Loucy (cell line): ENCODE data around the gene DHRSX.

Experiments
- H2AFZ ChIP-seq: fragments of 200-600 bp; sonication (generic); 2 replicates; pipeline ENCODE4 v1.6.0; 2016; ENCODE audit warnings: antibody characterized with exemption, mild to moderate bottlenecking, low read length, moderate library complexity
- H3F3A ChIP-seq: fragments of 200-600 bp; 2 replicates; pipeline ENCODE4 v1.6.0; 2016; ENCODE audit warnings: antibody characterized with exemption, low read depth, mild to moderate bottlenecking
- H3K27me3 ChIP-seq: fragments of 200-600 bp; sonication (generic); 2 replicates; pipeline ENCODE4 v1.6.1; 2014; ENCODE audit warnings: low read length, mild to moderate bottlenecking; ENCODE audit not compliant: insufficient read depth, poor library complexity, severe bottlenecking
- H3K36me3 ChIP-seq: fragments of 200-600 bp; sonication (generic); 2 replicates; pipeline ENCODE4 v1.6.1; 2016; ENCODE audit warnings: low read length; ENCODE audit not compliant: insufficient read depth
- H3K4me1 ChIP-seq: fragments of 200-600 bp; sonication (generic); 2 replicates; pipeline ENCODE4 v1.5.1; 2014; ENCODE audit warnings: low read length, mild to moderate bottlenecking; ENCODE audit not compliant: insufficient read depth, poor library complexity, severe bottlenecking
- H3K4me2 ChIP-seq: fragments of 200-600 bp; sonication (generic); 2 replicates; pipeline ENCODE4 v1.6.0; 2014; ENCODE audit warnings: antibody characterized with exemption, low read length, low read depth, mild to moderate bottlenecking; ENCODE audit not compliant: poor library complexity, severe bottlenecking
- H3K4me3 ChIP-seq: fragments of 200-600 bp; sonication (generic); 2 replicates; pipeline ENCODE4 v1.5.1; 2014; ENCODE audit warnings: low read length, mild to moderate bottlenecking, mixed read lengths; ENCODE audit not compliant: poor library complexity, severe bottlenecking
- H3K79me2 ChIP-seq: fragments of 200-600 bp; sonication (generic); 2 replicates; pipeline ENCODE4 v1.6.1; 2014; ENCODE audit warnings: low read length; ENCODE audit not compliant: insufficient read depth
- H3K9ac ChIP-seq: fragments of 200-600 bp; sonication (generic); 2 replicates; pipeline ENCODE4 v1.6.0; 2014; ENCODE audit warnings: mild to moderate bottlenecking, low read depth, low read length, moderate library complexity; ENCODE audit not compliant: poor library complexity, severe bottlenecking
- H3K9me2 ChIP-seq: fragments of 200-600 bp; sonication (generic); replicated peaks from 2 replicates; pipeline ENCODE4 v1.6.1; 2016; ENCODE audit warnings: low read depth, low read length, mixed read lengths
- H3K9me3 ChIP-seq: fragments of 200-600 bp; sonication (generic); 2 replicates; pipeline ENCODE4 v1.6.1; 2014; ENCODE audit warnings: mild to moderate bottlenecking, antibody characterized with exemption, low read length, low read depth; ENCODE audit not compliant: insufficient read depth
- H4K20me1 ChIP-seq: fragments of 200-600 bp; sonication (generic); 2 replicates; pipeline ENCODE4 v1.6.0; 2014; ENCODE audit warnings: antibody characterized with exemption, low read length, mild to moderate bottlenecking; ENCODE audit not compliant: insufficient read depth, poor library complexity, severe bottlenecking
- CTCF ChIP-seq: fragments of 200-600 bp; sonication (generic); conservative IDR thresholded peaks from 2 replicates; pipeline ENCODE4 v1.5.1; 2014; ENCODE audit warnings: mild to moderate bottlenecking, antibody characterized with exemption, low read length
- EZH2phosphoT487 ChIP-seq: fragments of 200-600 bp; IDR thresholded peaks from 2 replicates; pipeline ENCODE4 v1.6.1; 2018; ENCODE audit warnings: antibody characterized with exemption, mild to moderate bottlenecking, moderate library complexity, borderline replicate concordance

DHRSX gene

GRCh38 chrX:2228536-2228935 is 272.2 kb downstream of the DHRSX start:
- no peaks in the 10 kb centered on the region for H3K36me3 ChIP-seq
- no peak overlapping the region for H3K4me3 ChIP-seq
- no peaks in the 10 kb centered on the region for H3K79me2 ChIP-seq
- H3K9ac ChIP-seq, result no peak overlapping the region
- H2AFZ ChIP-seq, result no peak overlapping the region
- no peaks in the 10 kb centered on the region for H3K4me1 ChIP-seq
- H3K27me3 ChIP-seq, result no peaks in the 10 kb centered on the region
- no peaks in the 10 kb centered on the region for H4K20me1 ChIP-seq
- no peak for TF ChIP-seq CTCF
- no peak overlapping the region for H3K4me2 ChIP-seq
- H3F3A ChIP-seq, result no peaks in the 10 kb centered on the region
- no peaks in the 10 kb centered on the region for H3K9me3 ChIP-seq
- no peaks in the 10 kb centered on the region for H3K9me2 ChIP-seq

- Histone ChIP-seq H3K4me2 (no peak overlapping the region), H3K9ac (no peak overlapping the region), H3K4me1 (no peaks in the 10 kb centered on the region), H3K36me3 (no peaks in the 10 kb centered on the region), H3K27me3 (no peaks in the 10 kb centered on the region), H3K9me2 (no peaks in the 10 kb centered on the region), H3K9me3 (no peaks in the 10 kb centered on the region), H3K4me3 (no peak overlapping the region), H2AFZ (no peak overlapping the region), H3K79me2 (no peaks in the 10 kb centered on the region), H3F3A (no peaks in the 10 kb centered on the region), H4K20me1 (no peaks in the 10 kb centered on the region)
- TF ChIP-seq CTCF (no peak), EZH2phosphoT487 (no peak)
These were observed 273.7 kb downstream of the DHRSX start for GRCh38 chrX:2226906-2227656.

- TF ChIP-seq EZH2phosphoT487, result no peak
- no peak for TF ChIP-seq CTCF
- no peaks in the 10 kb centered on the region for H3F3A ChIP-seq
- no peak overlapping the region for H3K9ac ChIP-seq
- no peak overlapping the region for H2AFZ ChIP-seq
- H3K4me3 ChIP-seq, result no peak overlapping the region
- H4K20me1 ChIP-seq, result no peaks in the 10 kb centered on the region
- H3K4me1 ChIP-seq, result no peaks in the 10 kb centered on the region
- no peaks in the 10 kb centered on the region for H3K79me2 ChIP-seq
- H3K27me3 ChIP-seq, result no peaks in the 10 kb centered on the region
- no peaks in the 10 kb centered on the region for H3K9me2 ChIP-seq
- H3K4me2 ChIP-seq, result no peak overlapping the region
- H3K9me3 ChIP-seq, result no peaks in the 10 kb centered on the region
- H3K36me3 ChIP-seq, result no peaks in the 10 kb centered on the region
These were observed 274.6 kb downstream of the DHRSX start for GRCh38 chrX:2226182-2226581.
